ENCODE results near the gene GALNT10.

DNA sequence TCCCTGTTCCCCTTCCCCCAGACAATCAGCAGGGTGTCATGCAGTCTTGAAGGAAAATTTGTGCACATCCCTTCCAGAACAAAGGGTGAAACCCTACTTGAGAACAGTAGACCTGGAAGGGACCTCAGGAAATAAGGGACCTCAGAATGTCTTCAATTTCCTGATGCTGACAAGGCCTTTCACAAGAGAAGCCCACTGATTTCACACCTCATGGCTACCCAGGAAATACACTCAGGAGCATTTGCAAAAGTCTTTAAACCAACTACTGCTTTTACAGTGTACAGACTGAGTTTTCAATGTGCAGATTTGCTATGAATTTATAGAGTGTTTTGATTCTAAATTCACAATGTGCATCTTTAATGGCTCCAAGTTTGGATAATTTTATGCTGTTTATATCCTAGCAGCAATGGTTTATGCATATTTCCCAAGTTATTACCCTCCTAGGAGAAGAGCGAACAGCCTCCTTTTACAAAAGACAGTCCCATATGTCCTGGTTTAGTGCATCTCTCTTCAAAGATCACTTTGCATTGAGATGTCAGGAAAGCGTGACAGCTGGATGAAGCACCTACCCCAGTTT, 74.8 kb downstream of the GALNT10 start:
- TF ChIP-seq POLR2A (IDR thresholded peaks at IDR 0.05) (no peak), POLR2AphosphoS5 (IDR thresholded peaks at IDR 0.05) (no peak)
- TF ChIP-seq, protein P1, sequence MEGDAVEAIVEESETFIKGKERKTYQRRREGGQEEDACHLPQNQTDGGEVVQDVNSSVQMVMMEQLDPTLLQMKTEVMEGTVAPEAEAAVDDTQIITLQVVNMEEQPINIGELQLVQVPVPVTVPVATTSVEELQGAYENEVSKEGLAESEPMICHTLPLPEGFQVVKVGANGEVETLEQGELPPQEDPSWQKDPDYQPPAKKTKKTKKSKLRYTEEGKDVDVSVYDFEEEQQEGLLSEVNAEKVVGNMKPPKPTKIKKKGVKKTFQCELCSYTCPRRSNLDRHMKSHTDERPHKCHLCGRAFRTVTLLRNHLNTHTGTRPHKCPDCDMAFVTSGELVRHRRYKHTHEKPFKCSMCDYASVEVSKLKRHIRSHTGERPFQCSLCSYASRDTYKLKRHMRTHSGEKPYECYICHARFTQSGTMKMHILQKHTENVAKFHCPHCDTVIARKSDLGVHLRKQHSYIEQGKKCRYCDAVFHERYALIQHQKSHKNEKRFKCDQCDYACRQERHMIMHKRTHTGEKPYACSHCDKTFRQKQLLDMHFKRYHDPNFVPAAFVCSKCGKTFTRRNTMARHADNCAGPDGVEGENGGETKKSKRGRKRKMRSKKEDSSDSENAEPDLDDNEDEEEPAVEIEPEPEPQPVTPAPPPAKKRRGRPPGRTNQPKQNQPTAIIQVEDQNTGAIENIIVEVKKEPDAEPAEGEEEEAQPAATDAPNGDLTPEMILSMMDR (IDR thresholded peaks at IDR 0.05 in 8 of 11, conservative IDR thresholded peaks at IDR 0.05 in 3 of 11) = no peak

All from spleen (tissue), 7 donors.